ENCODE results near the gene PARD3B. TPM values are rescaled to one million over a fixed set of nuclear protein-coding genes. Genes with fewer than 3 reads are reported as not detected.

The PARD3B gene
- total and polyA plus RNA-seq, 2 of the 13 experiments (the other 11 are each of a cell fraction or from before 2014, with no cell fraction given) = 0.71 to 2.3 TPM

GRCh38 chr2:205089958-205090357, 544.7 kb downstream of the PARD3B start (continued):
- no peak for TF ChIP-seq ZNF24 (IDR thresholded peaks at IDR 0.05)
- no peak for TF ChIP-seq ZNF558 (CRISPR knock-in tag; IDR thresholded peaks at IDR 0.05; ENCODE audit: borderline replicate concordance)
- no peak for TF ChIP-seq KDM5B (CRISPR knock-in tag; IDR thresholded peaks at IDR 0.05; ENCODE audit: borderline replicate concordance)
- no peak for TF ChIP-seq PHF5A (CRISPR knock-in tag; IDR thresholded peaks at IDR 0.05; ENCODE audit: low read depth, unreplicated experiment)
- TF ChIP-seq ZNF383 (CRISPR knock-in tag; IDR thresholded peaks at IDR 0.05; ENCODE audit: borderline replicate concordance) = no peak
- no peak for TF ChIP-seq FLYWCH1 (CRISPR knock-in tag; IDR thresholded peaks at IDR 0.05)
- no peak for TF ChIP-seq CREM (IDR thresholded peaks at IDR 0.05)
- no peak for TF ChIP-seq CREM (CRISPR knock-in tag; IDR thresholded peaks at IDR 0.05)
- TF ChIP-seq ZNF354B (CRISPR knock-in tag; IDR thresholded peaks at IDR 0.05) = no peak
- no peak for TF ChIP-seq ZNF234 (CRISPR knock-in tag; conservative IDR thresholded peaks at IDR 0.05)
- no peak for TF ChIP-seq ZNF792 (CRISPR knock-in tag; IDR thresholded peaks at IDR 0.05)

DNA sequence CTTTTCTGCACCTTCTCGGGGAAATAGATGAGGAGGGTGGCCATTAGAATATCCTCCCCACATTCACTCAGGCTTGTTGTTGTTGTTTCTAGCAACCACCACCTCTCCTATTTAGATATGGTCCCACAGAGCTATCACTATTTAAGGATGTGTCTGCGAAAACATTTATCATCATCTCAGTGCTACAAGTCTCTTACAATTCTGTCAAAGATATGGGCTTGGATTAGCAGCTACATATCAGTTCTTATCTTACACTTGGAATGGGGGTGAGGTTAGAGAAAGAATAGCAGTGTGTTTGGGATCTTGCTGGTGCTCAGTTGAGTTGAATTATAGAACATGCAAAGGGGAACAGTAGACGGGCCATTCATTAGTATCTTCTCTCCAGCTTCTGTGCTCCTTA, 546.1 kb downstream of the PARD3B start:
- CTCF ChIA-PET (ENCODE audit: low intra/inter-chr PET ratio, low total read pairs) = no interaction called here
- intact Hi-C loops (cut with micrococcal nuclease; ENCODE audit: unreplicated experiment) = no loop called here
- no peak for FAIRE-seq

More for the DNA sequence above, 546.1 kb downstream of the PARD3B start:
- Histone ChIP-seq H3K4me3 (replicated peaks in 1 of 3; ENCODE audit: insufficient read depth in 1 of 3, low read depth in 2 of 3, low read length in 3 of 3) (no peak overlapping the region), H3K36me3 (replicated peaks in 1 of 2; ENCODE audit: control insufficient read depth in 1 of 2, insufficient read depth in 2 of 2, low read length in 2 of 2) (no peaks in the 10 kb centered on the region), H4K20me1 (ENCODE audit: insufficient read depth, low read length) (no peaks in the 10 kb centered on the region), H3K9ac (ENCODE audit: insufficient read depth, low read depth, low read length) (no peak overlapping the region), H3K9me3 (ENCODE audit: low read length) (no peaks in the 10 kb centered on the region), H2AFZ (ENCODE audit: low read length) (no peak overlapping the region), H3K27ac (ENCODE audit: extremely low read length, insufficient read depth, low read length) (no peak overlapping the region), H3K4me2 (ENCODE audit: low read depth, low read length) (no peak overlapping the region), H3K4me1 (ENCODE audit: insufficient read depth, low read length) (no peaks in the 10 kb centered on the region), H3K27me3 (ENCODE audit: control insufficient read depth in 1 of 2, insufficient read depth in 2 of 2, low read length in 2 of 2) (no peaks in the 10 kb centered on the region), H3K79me2 (ENCODE audit: insufficient read depth, low read length) (no peaks in the 10 kb centered on the region)
- TF ChIP-seq NR2C2 (CRISPR knock-in tag; IDR thresholded peaks at IDR 0.05; ENCODE audit: borderline replicate concordance) (no peak), ZNF337 (CRISPR knock-in tag; IDR thresholded peaks at IDR 0.05; ENCODE audit: borderline replicate concordance, low read depth) (no peak), IRF2 (CRISPR knock-in tag; IDR thresholded peaks at IDR 0.05) (no peak), HNRNPH1 (optimal IDR thresholded peaks at IDR 0.05; ENCODE audit: low read depth, low read length) (no peak), ZNF780A (CRISPR knock-in tag; IDR thresholded peaks at IDR 0.05) (no peak), FOXK2 (IDR thresholded peaks at IDR 0.05) (no peak), SOX13 (IDR thresholded peaks at IDR 0.05) (no peak), SOX13 (CRISPR knock-in tag; conservative IDR thresholded peaks at IDR 0.05 in 1 of 2, IDR thresholded peaks at IDR 0.05 in 1 of 2) (no peak)
- ATAC-seq = no peak
- no peak for DNase-seq (ENCODE audit: low spot score)
- 48% methylated on average over 3 of the region's 3 CpGs for WGBS (ENCODE audit: low lambda C conversion rate)
- BruUV-seq (replicated peaks) = no TSS peak
- POLR2A ChIA-PET = no interaction called here
- in situ Hi-C loops (cut with HindIII; ENCODE audit: extremely low pct_ligation_motif_present, low pct_unique_long_range_greater_than_20kb) = no loop called here

All from HepG2 (cell line).